GM23338 (cell line): ENCODE measurements around the gene GALNT3. TPM values are rescaled to one million over a fixed set of nuclear protein-coding genes. Genes with fewer than 3 reads are reported as not detected.

Source experiments
- ATAC-seq: fragments of 200-7000 bp; cut with Tn5 transposase; 3 replicates; pipeline ENCODE4 v1.9.1; 2020
- DNase-seq: peaks from one replicate; pipeline ENCODE4 v3.0.0-alpha.2; 2015; ENCODE audit warnings: low spot score
- H2AFZ ChIP-seq: fragments of 200-600 bp; sonication (generic); 2 replicates; pipeline ENCODE4 v1.8.0; 2016; ENCODE audit warnings: antibody characterized with exemption, mild to moderate bottlenecking, moderate library complexity
- H3F3A ChIP-seq: fragments of 200-600 bp; sonication (generic); replicated peaks from 2 replicates; pipeline ENCODE4 v1.8.0; 2017; ENCODE audit warnings: antibody characterized with exemption, mixed run types, low read depth
- H3K27ac ChIP-seq: fragments of 200-600 bp; sonication (generic); 2 replicates; pipeline ENCODE4 v1.6.1; 2016; ENCODE audit warnings: low read depth
- H3K27me3 ChIP-seq: fragments of 200-600 bp; sonication (generic); 2 replicates; pipeline ENCODE4 v1.8.0; 2016; ENCODE audit warnings: mild to moderate bottlenecking, mixed run types, moderate library complexity; ENCODE audit not compliant: insufficient read depth
- H3K36me3 ChIP-seq: fragments of 200-600 bp; sonication (generic); 2 replicates; pipeline ENCODE4 v1.8.0; 2016; ENCODE audit warnings: mild to moderate bottlenecking; ENCODE audit not compliant: insufficient read depth
- H3K4me1 ChIP-seq: fragments of 200-600 bp; sonication (generic); 2 replicates; pipeline ENCODE4 v1.8.0; 2016; ENCODE audit warnings: mild to moderate bottlenecking, moderate library complexity; ENCODE audit not compliant: insufficient read depth
- H3K4me2 ChIP-seq: fragments of 200-600 bp; sonication (generic); 2 replicates; pipeline ENCODE4 v1.7.1; 2017; ENCODE audit warnings: mixed run types
- H3K4me3 ChIP-seq: fragments of 200-600 bp; sonication (generic); 2 replicates; pipeline ENCODE4 v1.6.1; 2016; ENCODE audit warnings: mixed run types
- H3K79me2 ChIP-seq: fragments of 200-600 bp; sonication (generic); replicated peaks from 2 replicates; pipeline ENCODE4 v1.8.0; 2017; ENCODE audit warnings: mild to moderate bottlenecking; ENCODE audit not compliant: insufficient read depth
- H3K9me2 ChIP-seq: fragments of 200-600 bp; sonication (generic); 2 replicates; pipeline ENCODE4 v1.8.0; 2017; ENCODE audit not compliant: insufficient read depth
- H4K20me1 ChIP-seq: fragments of 200-600 bp; sonication (generic); replicated peaks from 2 replicates; pipeline ENCODE4 v1.8.0; 2017; ENCODE audit warnings: mild to moderate bottlenecking; ENCODE audit not compliant: insufficient read depth
- H3K27ac Mint-ChIP-seq: 2 replicates; pipeline ENCODE4 v1.8.0; 2020; ENCODE audit warnings: inconsistent platforms, mild to moderate bottlenecking, moderate library complexity, mixed read lengths
- H3K27me3 Mint-ChIP-seq: 3 replicates; pipeline ENCODE4 v1.8.0; 2022; ENCODE audit warnings: low read depth, mild to moderate bottlenecking, moderate library complexity, mixed read lengths, inconsistent platforms; ENCODE audit not compliant: insufficient read depth, poor library complexity
- H3K36me3 Mint-ChIP-seq: 3 replicates; pipeline ENCODE4 v1.8.0; 2021; ENCODE audit warnings: low read depth, mild to moderate bottlenecking, inconsistent platforms, moderate library complexity, mixed read lengths
- H3K4me1 Mint-ChIP-seq: 3 replicates; pipeline ENCODE4 v1.8.0; 2020; ENCODE audit warnings: mild to moderate bottlenecking, inconsistent platforms, mixed read lengths
- H3K4me3 Mint-ChIP-seq: 3 replicates; pipeline ENCODE4 v1.8.0; 2021; ENCODE audit warnings: moderate library complexity, mild to moderate bottlenecking, inconsistent platforms, mixed read lengths
- H3K9me3 Mint-ChIP-seq: 3 replicates; pipeline ENCODE4 v1.8.0; 2020; ENCODE audit warnings: moderate library complexity, mild to moderate bottlenecking, inconsistent platforms, mixed read lengths
- CTCF ChIP-seq, 2 experiments: fragments of 200-600 bp in 1 of 2; sonication (generic) in 1 of 2; conservative IDR thresholded peaks; 2 replicates each; pipeline versions ENCODE4 v1.5.1 to v1.6.1; 2016 to 2017; ENCODE audit warnings: antibody characterized with exemption in 2 of 2, low read depth in 2 of 2, mild to moderate bottlenecking in 2 of 2, moderate library complexity in 1 of 2
- EZH2 ChIP-seq: fragments of 200-600 bp; sonication (generic); IDR thresholded peaks from one replicate; pipeline ENCODE4 v1.8.0; 2017; ENCODE audit warnings: antibody characterized with exemption, mild to moderate bottlenecking, low read depth; ENCODE audit not compliant: unreplicated experiment
- NANOG ChIP-seq: IDR thresholded peaks from 2 replicates; pipeline ENCODE4 v1.6.1; 2016; ENCODE audit warnings: antibody characterized with exemption, borderline replicate concordance
- REST ChIP-seq: IDR thresholded peaks from one replicate; pipeline ENCODE4 v1.6.1; 2018; ENCODE audit warnings: antibody characterized with exemption; ENCODE audit not compliant: unreplicated experiment
- ZNF462 ChIP-seq: fragments of 250-450 bp; sonication (Bioruptor Pico); IDR thresholded peaks from 2 replicates; pipeline ENCODE4 v1.5.0; 2020; ENCODE audit warnings: mild to moderate bottlenecking, moderate library complexity
- polyA plus RNA-seq: library from polyadenylated mRNA; unstranded; fragments of >200 nt; fragmentation: Nextera tagmentation; extraction: Ambion mirVana; gene quantifications from 2 replicates; pipeline ENCODE4 v1.2.1, GENCODE V29; 2016
- total RNA-seq: library from RNA; depleted of rRNA; stranded (reverse); fragments of >200 nt; shearing (Covaris generic); gene quantifications from 2 replicates; pipeline ENCODE4 v1.2.3, GENCODE V29; 2014

GALNT3 gene
- total and polyA plus RNA-seq, 2 experiments from 2014 or later, result 16.8 to 17.1 TPM

- no peaks in the 10 kb centered on the region for H3F3A ChIP-seq
- no peak for ATAC-seq
- Mint-ChIP-seq H3K9me3 (no peaks in the 10 kb centered on the region), H3K36me3 (no peaks in the 10 kb centered on the region), H3K4me1 (no peaks in the 10 kb centered on the region; the same call in 2 of the 3 replicates), H3K27me3 (no peaks in the 10 kb centered on the region), H3K4me3 (no peak overlapping the region), H3K27ac (no peak overlapping the region)
- no peaks in the 10 kb centered on the region for H3K27me3 ChIP-seq
- no peaks in the 10 kb centered on the region for H3K36me3 ChIP-seq
- peaks cover 7% of the 10 kb centered on the region for H3K9me2 ChIP-seq
- no peaks in the 10 kb centered on the region for H3K4me1 ChIP-seq
- no peak overlapping the region for H3K4me3 ChIP-seq
- no peaks in the 10 kb centered on the region for H4K20me1 ChIP-seq
- H3K79me2 ChIP-seq, result no peaks in the 10 kb centered on the region
- 0 out of 2 replicates have a peak overlapping the region, but pooled peaks have one; percentile 60 for H2AFZ ChIP-seq
- TF ChIP-seq EZH2 (no peak), NANOG (no peak), REST (no peak), CTCF (conservative IDR thresholded peaks at IDR 0.05; ENCODE audit: low read depth in 2 of 2) (no peak)
- H3K4me2 ChIP-seq, result no peak overlapping the region
- no peak for DNase-seq
- no peak overlapping the region for H3K27ac ChIP-seq
These were observed 33.9 kb upstream of the GALNT3 start for GRCh38 chr2:165827921-165828276.

- H3K27ac ChIP-seq, result no peak overlapping the region
- H3F3A ChIP-seq, result no peaks in the 10 kb centered on the region
- H3K9me2 ChIP-seq, result peaks cover 1% of the 10 kb centered on the region
- Mint-ChIP-seq H3K27me3 (no peaks in the 10 kb centered on the region), H3K9me3 (no peaks in the 10 kb centered on the region), H3K4me3 (no peak overlapping the region), H3K27ac (no peak overlapping the region), H3K4me1 (no peaks in the 10 kb centered on the region; the same call in 2 of the 3 replicates), H3K36me3 (no peaks in the 10 kb centered on the region)
- no peak for ATAC-seq
- H4K20me1 ChIP-seq, result no peaks in the 10 kb centered on the region
- no peak overlapping the region for H3K4me3 ChIP-seq
- no peaks in the 10 kb centered on the region for H3K36me3 ChIP-seq
- H2AFZ ChIP-seq, result peak overlapping the region; percentile 75; the same call in 1 of the 2 replicates
- H3K27me3 ChIP-seq, result no peaks in the 10 kb centered on the region
- H3K4me2 ChIP-seq, result no peak overlapping the region
- no peaks in the 10 kb centered on the region for H3K79me2 ChIP-seq
- no peaks in the 10 kb centered on the region for H3K4me1 ChIP-seq
- no peak for DNase-seq
- TF ChIP-seq ZNF462 (CRISPR knock-in tag), result no peak
- TF ChIP-seq CTCF (conservative IDR thresholded peaks at IDR 0.05; ENCODE audit: low read depth in 2 of 2), result no peak
These were observed 33.2 kb upstream of the GALNT3 start for GRCh38 chr2:165827016-165827920.
